Activated naive CD4-positive, alpha-beta T cell treated with Interleukin-2 at 50 U/mL for 16 hours (primary cell): Measurements from ENCODE around the gene OPCML.

Source experiments
- DNase-seq: peaks from one replicate; pipeline ENCODE4 v3.0.0-alpha.2; 2020

Gene OPCML

GRCh38 chr11:133408402-133408801, 123.9 kb downstream of the OPCML start:
- no peak for DNase-seq

GRCh38 chr11:133406489-133406888, 125.8 kb downstream of the OPCML start:
- no peak for DNase-seq

DNA sequence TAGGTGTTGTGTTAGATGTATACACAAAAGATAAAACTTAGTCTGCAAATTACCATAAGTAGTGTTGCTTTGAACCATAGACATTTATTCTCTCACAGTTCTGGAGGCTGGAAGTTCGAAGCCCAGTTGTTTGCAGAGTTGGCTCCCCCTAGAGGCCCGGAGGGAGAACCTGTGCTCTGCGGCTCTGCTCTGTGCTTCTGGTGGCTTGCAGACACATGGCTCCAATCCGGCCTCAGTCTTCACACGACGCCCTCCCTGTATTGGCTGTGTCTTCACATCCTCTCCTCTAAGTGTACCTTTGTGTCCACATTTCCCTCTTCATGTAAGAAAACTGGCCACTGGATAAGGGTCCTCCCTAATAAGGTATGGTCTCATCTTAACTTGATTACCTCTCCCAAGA, 128.4 kb downstream of the OPCML start:
- no peak for DNase-seq

- no peak for DNase-seq
Measured at GRCh38 chr11:133402551-133402950, 129.8 kb downstream of the OPCML start.

GRCh38 chr11:133399855-133400625, 132.3 kb downstream of the OPCML start:
- DNase-seq, result no peak

- no peak for DNase-seq
Measured at GRCh38 chr11:133399294-133399693, 133.0 kb downstream of the OPCML start.

GRCh38 chr11:133390803-133391202, 141.5 kb downstream of the OPCML start:
- DNase-seq, result no peak

DNA sequence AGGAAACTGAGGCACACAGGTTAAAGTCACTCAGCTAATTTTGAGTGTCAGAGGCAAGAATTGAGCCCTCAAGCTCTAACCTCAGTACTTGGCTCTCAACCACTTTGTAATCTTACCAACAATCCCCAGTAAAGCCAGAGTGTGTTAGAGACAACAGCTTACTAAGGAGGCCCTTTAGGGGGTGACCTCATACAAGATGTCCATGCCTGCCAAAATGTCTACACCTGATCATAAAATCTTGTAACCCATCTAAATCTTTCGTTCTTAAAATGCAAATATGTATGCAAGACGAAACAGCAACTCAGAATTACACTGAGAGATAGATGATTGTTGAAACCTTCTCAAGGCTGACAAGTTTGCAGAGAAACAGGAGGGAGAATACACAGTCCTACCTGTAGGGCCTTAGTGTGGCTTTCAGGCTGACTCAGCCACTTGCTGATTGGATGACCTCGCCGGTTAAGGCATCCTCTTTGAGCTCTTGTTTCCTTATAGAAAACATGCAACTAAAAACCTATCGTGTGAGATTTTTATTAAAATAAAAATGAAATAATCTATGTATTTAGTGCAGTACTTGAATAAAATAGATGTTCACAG, 143.2 kb downstream of the OPCML start:
- no peak for DNase-seq

- no peak for DNase-seq
Measured at GRCh38 chr11:133388260-133388659, 144.0 kb downstream of the OPCML start.

- DNase-seq, result no peak
Measured at GRCh38 chr11:133386852-133387251, 145.4 kb downstream of the OPCML start.

DNA sequence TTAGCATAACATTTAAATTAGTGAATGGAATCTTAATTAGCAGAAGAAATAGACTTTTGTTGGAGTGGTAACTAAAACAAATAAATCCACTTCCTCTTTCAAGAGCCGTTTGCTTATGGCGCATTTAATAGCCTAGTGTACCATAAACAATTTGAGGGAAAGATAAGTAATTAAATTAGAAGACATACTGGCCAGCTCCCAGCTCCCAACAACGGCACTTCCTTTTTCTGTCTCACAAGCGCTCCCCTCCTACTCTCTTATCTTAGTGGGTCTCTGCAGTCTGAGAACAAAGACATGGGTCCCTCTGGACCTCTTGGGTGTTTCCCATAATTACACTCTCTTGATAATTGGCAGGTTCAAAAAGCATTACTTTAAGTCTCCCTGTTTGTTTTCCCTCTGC, 146.0 kb downstream of the OPCML start:
- DNase-seq, result no peak

- DNase-seq, result no peak
Measured at GRCh38 chr11:133385781-133386180, 146.5 kb downstream of the OPCML start.

- DNase-seq, result no peak
Measured at GRCh38 chr11:133384731-133385130, 147.6 kb downstream of the OPCML start.

- no peak for DNase-seq
Measured at GRCh38 chr11:133383689-133384088, 148.6 kb downstream of the OPCML start.

DNA sequence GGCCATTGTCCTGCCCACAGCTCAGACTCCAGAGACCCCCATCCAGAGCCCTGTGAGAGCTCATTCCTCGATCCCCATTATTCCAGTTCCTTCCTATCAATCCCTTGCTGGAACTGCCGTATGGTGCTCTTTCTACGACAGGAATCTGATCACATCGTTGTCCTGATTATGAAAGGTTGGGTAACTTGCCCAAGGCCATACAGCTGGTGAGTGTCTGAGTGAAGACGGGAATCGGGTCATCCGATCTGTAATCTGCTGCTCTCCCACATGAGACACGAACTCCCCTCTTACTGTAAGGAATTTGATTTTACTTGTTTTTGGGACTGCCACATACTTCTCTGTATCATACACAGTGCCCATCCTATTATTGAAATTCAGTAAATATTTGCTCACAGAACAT, 149.1 kb downstream of the OPCML start:
- DNase-seq, result no peak

GRCh38 chr11:133382131-133382812, 150.0 kb downstream of the OPCML start:
- DNase-seq, result no peak

DNA sequence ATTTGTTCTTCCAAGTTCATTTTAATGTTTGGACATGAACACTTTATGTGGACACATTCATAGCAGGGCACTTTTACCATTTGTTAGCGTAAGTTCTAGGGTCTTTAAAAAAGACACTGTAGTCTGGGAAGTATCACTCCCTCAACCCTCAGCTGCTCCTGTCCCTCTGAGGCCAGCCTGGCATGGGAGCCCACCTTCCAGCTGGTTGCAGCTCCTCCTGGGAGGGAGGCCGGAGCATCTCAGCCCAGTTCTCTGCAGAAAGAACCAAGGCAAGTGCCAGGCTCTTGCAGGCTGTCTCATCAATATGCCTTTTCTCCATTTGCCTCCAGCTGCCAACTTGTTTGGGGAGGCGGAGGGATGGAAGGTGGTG, 150.6 kb downstream of the OPCML start:
- DNase-seq, result no peak

- no peak for DNase-seq
Measured at GRCh38 chr11:133366147-133366546, 166.2 kb downstream of the OPCML start.

GRCh38 chr11:133362916-133363315, 169.4 kb downstream of the OPCML start:
- no peak for DNase-seq

- DNase-seq, result no peak
Measured at GRCh38 chr11:133362156-133362555, 170.1 kb downstream of the OPCML start.

DNA sequence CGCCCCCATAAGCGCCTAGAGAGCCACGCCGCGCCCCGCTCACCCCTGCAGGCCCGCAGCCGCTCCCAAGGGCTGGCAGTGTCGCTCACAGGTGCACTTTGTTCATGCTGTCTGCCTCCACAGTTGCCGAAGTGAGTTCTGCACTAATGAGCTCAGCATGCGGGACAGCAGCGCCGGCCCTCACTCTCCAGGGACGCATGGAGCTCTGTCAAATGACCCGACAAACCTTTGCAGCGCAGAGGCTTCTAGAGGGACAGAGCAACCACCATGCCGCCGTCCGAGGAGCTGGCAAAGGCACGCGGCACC, 170.7 kb downstream of the OPCML start:
- no peak for DNase-seq

DNA sequence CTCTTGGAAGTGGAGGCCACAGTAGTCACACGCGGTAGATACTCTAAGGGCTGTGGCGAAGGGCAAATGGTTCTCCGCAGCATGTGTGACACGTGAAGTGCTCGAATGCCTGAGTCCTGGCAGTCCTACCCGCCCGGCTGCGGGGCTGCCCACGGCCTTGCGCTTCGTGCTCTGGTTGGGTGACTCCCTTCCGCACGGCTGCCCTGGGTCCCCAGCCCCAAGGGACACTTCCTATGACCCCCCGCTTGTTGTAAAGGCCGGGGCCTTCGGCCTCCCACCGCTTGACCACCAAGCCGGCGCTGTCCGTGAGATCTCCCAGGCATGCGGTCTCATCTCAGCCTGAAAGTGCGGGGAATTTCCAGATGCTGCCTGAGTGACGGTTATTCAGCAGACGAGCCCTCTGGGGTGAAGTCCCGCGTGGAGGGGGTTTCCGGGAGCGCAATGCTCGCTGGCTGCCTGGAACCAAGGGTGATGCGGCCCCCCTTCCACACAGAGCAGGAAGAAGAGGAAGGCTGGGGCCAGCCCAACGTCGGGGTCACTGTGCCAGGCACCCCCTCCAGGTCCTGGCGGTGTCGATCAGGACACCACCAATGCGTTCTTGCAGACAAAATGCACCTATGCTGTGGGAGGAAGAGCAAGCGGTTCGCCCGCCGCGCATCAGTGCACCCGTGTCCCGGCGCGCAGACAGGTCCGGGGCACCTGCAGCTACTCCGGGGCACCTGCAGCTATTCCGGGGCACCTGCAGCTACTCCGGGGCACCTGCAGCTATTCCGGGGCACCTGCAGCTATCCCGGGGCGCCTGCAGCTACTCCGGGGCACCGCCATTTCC, 171.2 kb downstream of the OPCML start:
- no peak for DNase-seq

DNA sequence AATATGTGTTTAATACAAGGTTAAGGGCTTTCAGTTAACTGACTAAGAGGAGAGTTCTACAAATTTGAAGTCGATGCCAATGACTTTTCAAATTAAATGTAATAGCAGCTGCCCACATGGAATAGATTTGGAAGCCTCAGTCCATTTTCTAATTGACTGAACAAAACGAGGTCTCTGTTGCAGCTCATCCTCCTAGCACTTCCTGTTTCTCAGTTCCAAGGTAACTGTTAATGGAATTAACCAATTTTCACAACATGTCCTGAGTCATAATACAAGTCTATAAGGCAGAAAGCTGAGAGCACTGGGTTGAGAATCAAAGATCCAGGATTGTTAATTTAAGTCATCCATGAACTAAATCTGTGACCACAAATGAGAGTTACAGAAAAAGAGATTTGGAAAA, 177.2 kb downstream of the OPCML start:
- DNase-seq, result no peak

GRCh38 chr11:133354069-133354468, 178.2 kb downstream of the OPCML start:
- DNase-seq, result no peak
